ENCODE measurements around the gene TMEM97.

The TMEM97 gene

GRCh38 chr17:28350271-28350670, 31.3 kb downstream of the TMEM97 start:
- no peak for DNase-seq
- Histone ChIP-seq H3K4me3 (ENCODE audit: low read depth, low read length) (no peak overlapping the region), H3K9me3 (no peaks in the 10 kb centered on the region), H3K36me3 (peaks cover 11% of the 10 kb centered on the region; the same call in 1 of the 2 replicates), H3K4me1 (no peaks in the 10 kb centered on the region), H3K27me3 (no peaks in the 10 kb centered on the region)
- no peak for TF ChIP-seq CTCF (IDR thresholded peaks at IDR 0.05; ENCODE audit: low read depth, low read length)

GRCh38 chr17:28357061-28357900, 38.3 kb downstream of the TMEM97 start, which contains the start of gene POLDIP2:
TSS of gene POLDIP2 (minus strand) at chr17:28357527. CDS start at chr17:28357448, 79 bp downstream.
- no peaks in the 10 kb centered on the region for H3K9me3 ChIP-seq
- H3K4me3 ChIP-seq (ENCODE audit: low read depth, low read length) = peak within 1 kb of the TSS; percentile 88
- no peaks in the 10 kb centered on the region for H3K27me3 ChIP-seq
- H3K36me3 ChIP-seq = peaks cover 11% of the 10 kb centered on the region; the same call in 1 of the 2 replicates
- TF ChIP-seq CTCF (IDR thresholded peaks at IDR 0.05; ENCODE audit: low read depth, low read length) = no peak
- peak; percentile 92 for DNase-seq
- no peaks in the 10 kb centered on the region for H3K4me1 ChIP-seq

- no peak for DNase-seq
- no peaks in the 10 kb centered on the region for H3K27me3 ChIP-seq
- no peaks in the 10 kb centered on the region for H3K4me1 ChIP-seq
- no peaks in the 10 kb centered on the region for H3K9me3 ChIP-seq
- H3K36me3 ChIP-seq = peaks cover 10% of the 10 kb centered on the region; the same call in 1 of the 2 replicates
- no peak for TF ChIP-seq CTCF (IDR thresholded peaks at IDR 0.05; ENCODE audit: low read depth, low read length)
- H3K4me3 ChIP-seq (ENCODE audit: low read depth, low read length) = peak overlapping the region; percentile 88
Measured at GRCh38 chr17:28357901-28358197, 38.8 kb downstream of the TMEM97 start.

- H3K9me3 ChIP-seq = no peaks in the 10 kb centered on the region
- H3K36me3 ChIP-seq = 0 out of 2 replicates have a peak, but pooled peaks cover 3% of the 10 kb centered on the region
- DNase-seq = no peak
- H3K4me3 ChIP-seq (ENCODE audit: low read depth, low read length) = no peak overlapping the region
- H3K4me1 ChIP-seq = no peaks in the 10 kb centered on the region
- no peaks in the 10 kb centered on the region for H3K27me3 ChIP-seq
- TF ChIP-seq CTCF (IDR thresholded peaks at IDR 0.05; ENCODE audit: low read depth, low read length) = no peak
Measured at GRCh38 chr17:28363186-28363585, 44.2 kb downstream of the TMEM97 start.

- H3K4me1 ChIP-seq = no peaks in the 10 kb centered on the region
- no peak overlapping the region for H3K4me3 ChIP-seq (ENCODE audit: low read depth, low read length)
- DNase-seq = no peak
- 0 out of 2 replicates have a peak, but pooled peaks cover 3% of the 10 kb centered on the region for H3K36me3 ChIP-seq
- TF ChIP-seq CTCF (IDR thresholded peaks at IDR 0.05; ENCODE audit: low read depth, low read length) = no peak
- H3K27me3 ChIP-seq = no peaks in the 10 kb centered on the region
- no peaks in the 10 kb centered on the region for H3K9me3 ChIP-seq
Measured at GRCh38 chr17:28363776-28364650, 45.0 kb downstream of the TMEM97 start.

Measured in BE2C (cell line).